Prostate gland (tissue), 2 donors: ENCODE measurements around the gene PLOD3. TPM values are rescaled to one million over a fixed set of nuclear protein-coding genes. Genes with fewer than 3 reads are reported as not detected.
"Not testable (repeated sequence)": the region's sequence is repeated elsewhere in the genome, so short reads cannot be mapped to it uniquely, and the experiment has no call there.

ENCODE experiments used
- DNase-seq: peaks from one replicate; pipeline ENCODE4 v3.0.0-alpha.2; 2019; ENCODE audit warnings: low spot score
- H3K27ac ChIP-seq, 2 donors: fragments of 200-600 bp; sonication (generic); 2 replicates each; pipeline ENCODE4 v1.5.1; 2017 to 2019
- H3K27me3 ChIP-seq: fragments of 200-600 bp; sonication (generic); replicated peaks from 2 replicates; pipeline ENCODE4 v1.5.1; 2019; ENCODE audit not compliant: insufficient read depth
- H3K36me3 ChIP-seq, 2 donors: fragments of 200-600 bp; sonication (generic); 1 replicate in 1 of 2; 2 replicates in 1 of 2; pipeline versions ENCODE4 v1.5.1 to v1.8.1; 2017 to 2019
- H3K4me1 ChIP-seq: fragments of 200-600 bp; sonication (generic); replicated peaks from 2 replicates; pipeline ENCODE4 v1.5.1; 2019
- H3K4me3 ChIP-seq, 2 donors: fragments of 200-600 bp; sonication (generic); 2 replicates each; pipeline ENCODE4 v1.5.1; 2017 to 2019
- H3K9me3 ChIP-seq: fragments of 200-600 bp; sonication (generic); 2 replicates; pipeline ENCODE4 v1.5.1; 2017
- CTCF ChIP-seq, 4 experiments: fragments of 200-600 bp in 2 of 4; fragments of 450-650 bp in 2 of 4; sonication (generic) in 2 of 4; IDR thresholded peaks; 1 replicate in 3 of 4; 2 replicates in 1 of 4; pipeline ENCODE4 v1.5.1; 2016 to 2019; ENCODE audit warnings: antibody characterized with exemption in 4 of 4, mild to moderate bottlenecking in 2 of 4, moderate library complexity in 2 of 4
- POLR2A ChIP-seq: fragments of 450-650 bp; IDR thresholded peaks from one replicate; pipeline ENCODE4 v1.6.1; 2016; ENCODE audit warnings: antibody characterized with exemption, mild to moderate bottlenecking
- POLR2AphosphoS5 ChIP-seq: sonication (generic); formaldehyde crosslinking; IDR thresholded peaks from one replicate; pipeline ENCODE4 v1.6.1; 2017; ENCODE audit warnings: antibody characterized with exemption
- WGBS: methylation state at CpG from one replicate; pipeline ENCODE4 v1.1.5; 2018; 5-methylcytosine and 5-hydroxymethylcytosine counted together
- intact Hi-C: fragments of 100-400 bp; cut with DNase I; formaldehyde crosslinking; loops from one replicate; pipeline ENCODE4 v1.14.2; 2022
- total RNA-seq, 2 donors: library from RNA; depleted of rRNA; stranded (reverse); fragments of >200 nt; gene quantifications; one replicate each; pipeline ENCODE4 v1.1.0, GENCODE V29; 2016

Gene PLOD3
- total RNA-seq, 2 donors from 2014 or later: 24.2 to 52.5 TPM

GRCh38 chr7:101202603-101202918 is 14.8 kb downstream of the PLOD3 start:
- no peak for TF ChIP-seq CTCF (IDR thresholded peaks at IDR 0.05)
- TF ChIP-seq POLR2A: no peak
- no peak for TF ChIP-seq POLR2AphosphoS5
- 83% methylated on average over 5 of the region's 5 CpGs for whole genome bisulfite sequencing
- Histone ChIP-seq H3K4me1 (peaks cover 5% of the 10 kb centered on the region), H3K36me3 (no peaks in the 10 kb centered on the region), H3K4me3 (no peak overlapping the region), H3K9me3 (no peaks in the 10 kb centered on the region), H3K27me3 (peaks cover 14% of the 10 kb centered on the region), H3K27ac (no peak overlapping the region)
- intact Hi-C loops: no loop called here
- DNase-seq: no peak

- Histone ChIP-seq H3K27me3 (peaks cover 14% of the 10 kb centered on the region), H3K27ac (no peak overlapping the region), H3K4me1 (peaks cover 5% of the 10 kb centered on the region), H3K9me3 (no peaks in the 10 kb centered on the region), H3K4me3 (peak overlapping the region in 1 of 2 donors; percentile 8), H3K36me3 (no peaks in the 10 kb centered on the region)
- TF ChIP-seq POLR2AphosphoS5: no peak
- TF ChIP-seq POLR2A: no peak
- TF ChIP-seq CTCF (IDR thresholded peaks at IDR 0.05): no peak
- intact Hi-C loops: no loop called here
- WGBS: 12% methylated on average over 44 of the region's 75 CpGs
- no peak for DNase-seq
Observed at GRCh38 chr7:101201695-101202602, 15.4 kb downstream of the PLOD3 start.

GRCh38 chr7:101200862-101201599 is 16.4 kb downstream of the PLOD3 start, which contains the start of gene MOGAT3:
TSS of gene MOGAT3 (minus strand) at chr7:101201036. CDS start at chr7:101200854, 182 bp downstream.
- intact Hi-C loops: no loop called here
- no peak for DNase-seq
- no peaks in the 10 kb centered on the region for H3K9me3 ChIP-seq
- H3K36me3 ChIP-seq: no peaks in the 10 kb centered on the region
- H3K27ac ChIP-seq: no peak within 1 kb of the TSS
- peaks cover 14% of the 10 kb centered on the region for H3K27me3 ChIP-seq
- peak within 1 kb of the TSS in 1 of 2 donors; percentile 8 for H3K4me3 ChIP-seq
- TF ChIP-seq POLR2AphosphoS5: no peak
- TF ChIP-seq POLR2A: no peak
- TF ChIP-seq CTCF (IDR thresholded peaks at IDR 0.05): no peak
- 43% methylated on average over 21 of the region's 21 CpGs for WGBS
- peaks cover 5% of the 10 kb centered on the region for H3K4me1 ChIP-seq

- H3K36me3 ChIP-seq: no peaks in the 10 kb centered on the region
- no peaks in the 10 kb centered on the region for H3K9me3 ChIP-seq
- H3K27ac ChIP-seq: no peak overlapping the region
- peaks cover 5% of the 10 kb centered on the region for H3K4me1 ChIP-seq
- TF ChIP-seq POLR2A: no peak
- TF ChIP-seq CTCF (IDR thresholded peaks at IDR 0.05): no peak
- TF ChIP-seq POLR2AphosphoS5: no peak
- H3K4me3 ChIP-seq: no peak overlapping the region
- 81% methylated on average over 2 of the region's 2 CpGs for WGBS
- DNase-seq: no peak
- peaks cover 14% of the 10 kb centered on the region for H3K27me3 ChIP-seq
- intact Hi-C loops: no loop called here
Observed at GRCh38 chr7:101200504-101200861, 16.9 kb downstream of the PLOD3 start.

GRCh38 chr7:101199522-101199921 is 17.9 kb downstream of the PLOD3 start:
- H3K27me3 ChIP-seq: peaks cover 14% of the 10 kb centered on the region
- H3K27ac ChIP-seq, intact Hi-C loops, H3K4me3 ChIP-seq, H3K4me1 ChIP-seq, DNase-seq, H3K36me3 ChIP-seq, H3K9me3 ChIP-seq: not testable (repeated sequence)
- 96% methylated on average over 10 of the region's 10 CpGs for WGBS
